Measurements from ENCODE around the gene OSTC. TPM values are rescaled to one million over a fixed set of nuclear protein-coding genes. Genes with fewer than 3 reads are reported as not detected.
A peak's percentile ranks its signal among the peaks of the same experiment; 100 is the strongest.

OSTC gene
- total and polyA plus RNA-seq, 2 experiments from 2014 or later = 149 to 402 TPM

GRCh38 chr4:108649863-108650211 lies 562 bp upstream of the OSTC start:
- Histone ChIP-seq H3K27me3 (no peaks in the 10 kb centered on the region), H3K27ac (no peak overlapping the region), H3K4me1 (ENCODE audit: low read depth) (peaks cover 5% of the 10 kb centered on the region)

DNA sequence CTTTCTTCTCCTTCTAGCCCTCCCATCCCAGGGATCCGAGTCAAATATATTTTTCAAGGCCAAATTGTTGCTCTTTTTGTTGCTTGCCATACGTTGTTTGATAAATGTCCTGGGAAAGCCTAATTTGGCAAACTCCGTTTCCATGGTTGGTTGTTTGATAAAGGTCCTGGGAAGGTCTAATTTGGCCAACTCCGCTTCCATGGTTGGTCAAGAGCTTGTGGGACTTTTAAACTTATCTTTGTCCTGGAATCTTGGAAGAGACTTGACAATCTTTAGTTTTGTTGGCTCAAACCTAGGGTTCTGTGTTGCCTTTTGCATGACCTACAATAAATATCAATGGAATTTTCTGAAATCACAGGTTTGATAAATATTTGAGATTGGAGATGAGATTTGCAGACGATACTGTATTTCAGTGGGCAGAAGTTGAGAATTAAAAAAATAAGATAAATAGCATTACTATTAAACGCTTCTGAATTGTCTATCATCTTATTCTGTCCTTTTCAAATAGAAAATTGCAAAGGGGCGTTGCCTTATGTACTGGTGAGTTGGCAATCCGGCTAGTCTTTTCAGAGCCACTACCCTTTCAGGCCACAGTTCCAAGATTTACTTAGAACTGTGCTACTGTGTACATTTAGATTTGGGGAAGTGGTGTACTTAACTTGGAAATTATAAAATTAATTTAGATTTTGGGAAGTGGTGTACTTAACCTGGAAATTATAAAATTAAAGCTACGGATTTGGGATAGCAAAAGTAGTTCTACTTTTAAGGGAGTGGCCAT lies 804 bp downstream of the OSTC start:
- DNase-seq (ENCODE audit: low read depth in 1 of 2, low spot score in 1 of 2) = peak; percentile 22 to 63
- Histone ChIP-seq H3K27ac (peak overlapping the region; percentile 96), H3K36me3 (no peaks in the 10 kb centered on the region), H3K4me3 (peak overlapping the region; percentile 68), H3K9me3 (ENCODE audit: low read depth) (no peaks in the 10 kb centered on the region), H3K4me1 (ENCODE audit: low read depth) (peaks cover 5% of the 10 kb centered on the region), H3K27me3 (no peaks in the 10 kb centered on the region)
- TF ChIP-seq, protein P1, sequence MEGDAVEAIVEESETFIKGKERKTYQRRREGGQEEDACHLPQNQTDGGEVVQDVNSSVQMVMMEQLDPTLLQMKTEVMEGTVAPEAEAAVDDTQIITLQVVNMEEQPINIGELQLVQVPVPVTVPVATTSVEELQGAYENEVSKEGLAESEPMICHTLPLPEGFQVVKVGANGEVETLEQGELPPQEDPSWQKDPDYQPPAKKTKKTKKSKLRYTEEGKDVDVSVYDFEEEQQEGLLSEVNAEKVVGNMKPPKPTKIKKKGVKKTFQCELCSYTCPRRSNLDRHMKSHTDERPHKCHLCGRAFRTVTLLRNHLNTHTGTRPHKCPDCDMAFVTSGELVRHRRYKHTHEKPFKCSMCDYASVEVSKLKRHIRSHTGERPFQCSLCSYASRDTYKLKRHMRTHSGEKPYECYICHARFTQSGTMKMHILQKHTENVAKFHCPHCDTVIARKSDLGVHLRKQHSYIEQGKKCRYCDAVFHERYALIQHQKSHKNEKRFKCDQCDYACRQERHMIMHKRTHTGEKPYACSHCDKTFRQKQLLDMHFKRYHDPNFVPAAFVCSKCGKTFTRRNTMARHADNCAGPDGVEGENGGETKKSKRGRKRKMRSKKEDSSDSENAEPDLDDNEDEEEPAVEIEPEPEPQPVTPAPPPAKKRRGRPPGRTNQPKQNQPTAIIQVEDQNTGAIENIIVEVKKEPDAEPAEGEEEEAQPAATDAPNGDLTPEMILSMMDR (IDR thresholded peaks at IDR 0.05; ENCODE audit: low read depth, low read length) = no peak

More at GRCh38 chr4:108649863-108650211, 562 bp upstream of the OSTC start:
- DNase-seq (ENCODE audit: low read depth in 1 of 2, low spot score in 1 of 2) = no peak
- Histone ChIP-seq H3K9me3 (ENCODE audit: low read depth) (no peaks in the 10 kb centered on the region), H3K4me3 (peak overlapping the region; percentile 68), H3K36me3 (no peaks in the 10 kb centered on the region)
- TF ChIP-seq, protein P1 (IDR thresholded peaks at IDR 0.05; ENCODE audit: low read depth, low read length) = no peak

- Histone ChIP-seq H3K4me3 (no peak overlapping the region), H3K27ac (no peak overlapping the region), H3K36me3 (peaks cover 39% of the 10 kb centered on the region), H3K27me3 (no peaks in the 10 kb centered on the region), H3K4me1 (ENCODE audit: low read depth) (peaks cover 6% of the 10 kb centered on the region), H3K9me3 (ENCODE audit: low read depth) (no peaks in the 10 kb centered on the region)
- TF ChIP-seq, protein P1 (IDR thresholded peaks at IDR 0.05; ENCODE audit: low read depth, low read length) = no peak
- DNase-seq (ENCODE audit: low read depth in 1 of 2, low spot score in 1 of 2) = no peak
These were observed 12.2 kb downstream of the OSTC start for GRCh38 chr4:108662629-108663028.

- Histone ChIP-seq H3K36me3 (no peaks in the 10 kb centered on the region), H3K27ac (no peak overlapping the region), H3K4me3 (no peak overlapping the region), H3K9me3 (ENCODE audit: low read depth) (no peaks in the 10 kb centered on the region), H3K4me1 (ENCODE audit: low read depth) (no peaks in the 10 kb centered on the region), H3K27me3 (no peaks in the 10 kb centered on the region)
- DNase-seq (ENCODE audit: low read depth in 1 of 2, low spot score in 1 of 2) = no peak
- TF ChIP-seq, protein P1 (IDR thresholded peaks at IDR 0.05; ENCODE audit: low read depth, low read length) = no peak
These were observed 24.1 kb downstream of the OSTC start for GRCh38 chr4:108674356-108674977.

- H3K36me3 ChIP-seq = no peaks in the 10 kb centered on the region
- no peak overlapping the region for H3K4me3 ChIP-seq
- H3K9me3 ChIP-seq (ENCODE audit: low read depth) = no peaks in the 10 kb centered on the region
- no peaks in the 10 kb centered on the region for H3K27me3 ChIP-seq
- no peak for DNase-seq (ENCODE audit: low read depth in 1 of 2, low spot score in 1 of 2)
- peaks cover 18% of the 10 kb centered on the region for H3K4me1 ChIP-seq (ENCODE audit: low read depth)
- TF ChIP-seq, protein P1 (IDR thresholded peaks at IDR 0.05; ENCODE audit: low read depth, low read length) = no peak
- H3K27ac ChIP-seq = no peak overlapping the region
These were observed 31.0 kb downstream of the OSTC start for GRCh38 chr4:108681321-108681809.

Data from cardiac muscle cell (in vitro differentiated cells and primary cell).